SK-N-SH (cell line): ENCODE data around the gene TCEA2. TPM values are rescaled to one million over a fixed set of nuclear protein-coding genes. Genes with fewer than 3 reads are reported as not detected.

Source experiments
- CTCF ChIA-PET: fragments of 300-600, 350-600 bp; formaldehyde crosslinking; extraction: SDS; loops from one replicate; lab custom pipeline; 2021; lab: Yijun Ruan, JAX
- POLR2A ChIA-PET: fragments of 350-600 bp; sonication (Branson Sonifier 250); formaldehyde crosslinking; extraction: SDS; loops from one replicate; lab custom pipeline; 2020; ENCODE audit warnings: antibody characterized with exemption, inconsistent platforms; lab: Yijun Ruan, JAX
- DNase-seq: peaks from one replicate; pipeline ENCODE4 v3.0.0; 2012
- H2AFZ ChIP-seq: fragments of 200-600 bp; sonication (generic); 2 replicates; pipeline ENCODE4 v1.8.1; 2016; ENCODE audit warnings: antibody characterized with exemption, mild to moderate bottlenecking, low read depth
- H3F3A ChIP-seq: fragments of 200-600 bp; sonication (generic); replicated peaks from 2 replicates; pipeline ENCODE3; 2016; ENCODE audit warnings: antibody characterized with exemption, mild to moderate bottlenecking; ENCODE audit not compliant: insufficient read depth
- H3K27ac ChIP-seq, 2 experiments: fragments of 200-500 bp in 1 of 2; fragments of 200-600 bp in 1 of 2; sonication (Bioruptor generic) in 1 of 2; sonication (generic), shearing (Covaris generic) in 1 of 2; 2 replicates each; pipeline versions ENCODE4 v1.5.1 to v1.6.1; 2014 to 2016; ENCODE audit warnings: low read depth in 2 of 2, inconsistent platforms in 1 of 2, low read length in 1 of 2, mild to moderate bottlenecking in 1 of 2, mixed read lengths in 1 of 2
- H3K27me3 ChIP-seq: fragments of 200-600 bp; sonication (generic), shearing (Covaris generic); 2 replicates; pipeline ENCODE4 v1.6.1; 2016; ENCODE audit warnings: mixed run types; ENCODE audit not compliant: insufficient read depth
- H3K36me3 ChIP-seq, 2 experiments: fragments of 200-500 bp in 1 of 2; fragments of 200-600 bp in 1 of 2; sonication (Bioruptor generic) in 1 of 2; sonication (generic) in 1 of 2; replicated peaks in 1 of 2; 2 replicates each; pipeline versions ENCODE3 to v1.5.1; 2014 to 2016; ENCODE audit warnings: low read length in 1 of 2, mild to moderate bottlenecking in 1 of 2; ENCODE audit not compliant: insufficient read depth in 2 of 2, control insufficient read depth in 1 of 2
- H3K4me1 ChIP-seq, 2 experiments: fragments of 200-500 bp in 1 of 2; fragments of 200-600 bp in 1 of 2; sonication (Bioruptor generic) in 1 of 2; sonication (generic), shearing (Covaris generic) in 1 of 2; 2 replicates each; pipeline versions ENCODE4 v1.5.1 to v1.6.1; 2014 to 2016; ENCODE audit warnings: low read depth in 1 of 2, low read length in 1 of 2, mixed run types in 1 of 2; ENCODE audit not compliant: insufficient read depth in 2 of 2, control insufficient read depth in 1 of 2
- H3K4me2 ChIP-seq: fragments of 200-600 bp; sonication (generic), shearing (Covaris generic); 2 replicates; pipeline ENCODE4 v1.6.1; 2017; ENCODE audit warnings: mixed run types
- H3K4me3 ChIP-seq, 2 experiments: fragments of 200-500 bp in 1 of 2; fragments of 200-600 bp in 1 of 2; sonication (Bioruptor generic) in 1 of 2; sonication (generic), shearing (Covaris generic) in 1 of 2; 2 replicates each; pipeline versions ENCODE4 v1.5.1 to v1.8.1; 2014 to 2016; ENCODE audit warnings: low read depth in 2 of 2, inconsistent platforms in 1 of 2, low read length in 1 of 2, mild to moderate bottlenecking in 1 of 2, mixed read lengths in 1 of 2, moderate library complexity in 1 of 2
- H3K79me2 ChIP-seq: fragments of 200-600 bp; sonication (generic); 2 replicates; pipeline ENCODE4 v1.8.1; 2017; ENCODE audit warnings: mild to moderate bottlenecking; ENCODE audit not compliant: insufficient read depth
- H3K9ac ChIP-seq: fragments of 200-600 bp; sonication (generic); 2 replicates; pipeline ENCODE4 v1.6.1; 2017; ENCODE audit warnings: mixed run types
- H3K9me2 ChIP-seq: fragments of 200-600 bp; sonication (generic); 2 replicates; pipeline ENCODE4 v1.6.1; 2017; ENCODE audit warnings: mixed run types
- H3K9me3 ChIP-seq: fragments of 200-600 bp; sonication (generic); 2 replicates; pipeline ENCODE4 v1.6.1; 2017; ENCODE audit warnings: mixed run types, mild to moderate bottlenecking, moderate library complexity
- H4K20me1 ChIP-seq: fragments of 200-600 bp; sonication (generic); 2 replicates; pipeline ENCODE4 v1.6.1; 2017; ENCODE audit warnings: mild to moderate bottlenecking, mixed run types; ENCODE audit not compliant: insufficient read depth
- CHD2 ChIP-seq: fragments of 150-350 bp; IDR thresholded peaks from 2 replicates; pipeline ENCODE4 v1.6.1; 2018; ENCODE audit warnings: low read length; ENCODE audit not compliant: partially characterized antibody
- CTCF ChIP-seq: fragments of 200-600 bp; sonication (generic); IDR thresholded peaks from 2 replicates; pipeline ENCODE4 v1.6.1; 2017; ENCODE audit warnings: antibody characterized with exemption, mild to moderate bottlenecking, moderate library complexity
- ELF1 ChIP-seq: IDR thresholded peaks from 2 replicates; pipeline ENCODE4 v1.4.0; 2012
- EP300 ChIP-seq, 2 experiments: IDR thresholded peaks; 2 replicates each; pipeline versions ENCODE4 v1.4.0 to v1.6.1; 2012; ENCODE audit warnings: borderline replicate concordance in 1 of 2, low read depth in 1 of 2, low read length in 1 of 2
- FOXJ3 ChIP-seq: sonication (generic); formaldehyde crosslinking; IDR thresholded peaks from 2 replicates; pipeline ENCODE4 v1.5.1; 2020; ENCODE audit warnings: mild to moderate bottlenecking, missing genetic modification reagents
- FOXM1 ChIP-seq: IDR thresholded peaks from 2 replicates; pipeline ENCODE4 v1.4.0; 2012; ENCODE audit warnings: low read depth, mild to moderate bottlenecking
- GATA2 ChIP-seq: sonication (generic); formaldehyde crosslinking; IDR thresholded peaks from 2 replicates; pipeline ENCODE4 v1.5.0; 2020; ENCODE audit warnings: mild to moderate bottlenecking, missing genetic modification reagents
- IRF3 ChIP-seq: fragments of 150-350 bp; IDR thresholded peaks from 2 replicates; pipeline ENCODE4 v1.6.1; 2016; ENCODE audit warnings: mild to moderate bottlenecking, low read depth, low read length
- MXI1 ChIP-seq: IDR thresholded peaks from 2 replicates; pipeline ENCODE4 v1.6.1; 2012; ENCODE audit warnings: mild to moderate bottlenecking, low read depth, low read length, improper control_type of control experiment
- NFIC ChIP-seq: IDR thresholded peaks from 2 replicates; pipeline ENCODE4 v1.4.0; 2012; ENCODE audit warnings: borderline replicate concordance
- NRF1 ChIP-seq: IDR thresholded peaks from 2 replicates; pipeline ENCODE4 v1.6.1; 2012; ENCODE audit warnings: low read depth, mild to moderate bottlenecking, low read length
- PBX3 ChIP-seq: IDR thresholded peaks from 2 replicates; pipeline ENCODE4; 2012
- POLR2AphosphoS5 ChIP-seq: IDR thresholded peaks from 2 replicates; pipeline ENCODE4 v1.6.1; 2012; ENCODE audit warnings: low read depth, low read length
- SIN3A ChIP-seq: IDR thresholded peaks from 2 replicates; pipeline ENCODE4 v1.6.1; 2012; ENCODE audit warnings: low read depth, mild to moderate bottlenecking, low read length, moderate library complexity, borderline replicate concordance
- SMC3 ChIP-seq: IDR thresholded peaks from 2 replicates; pipeline ENCODE4 v1.6.1; 2012; ENCODE audit warnings: low read depth, low read length, improper control_type of control experiment
- TAF1 ChIP-seq: IDR thresholded peaks from 2 replicates; pipeline ENCODE4 v1.6.1; 2012; ENCODE audit warnings: low read depth, mild to moderate bottlenecking, low read length, moderate library complexity, borderline replicate concordance
- TCF12 ChIP-seq: IDR thresholded peaks from 2 replicates; pipeline ENCODE4 v1.4.0; 2012
- TEAD4 ChIP-seq: IDR thresholded peaks from 2 replicates; pipeline ENCODE4 v1.4.0; 2012; ENCODE audit warnings: mild to moderate bottlenecking, borderline replicate concordance; ENCODE audit not compliant: insufficient read depth
- USF2 ChIP-seq: fragments of 150-350 bp; IDR thresholded peaks from 2 replicates; pipeline ENCODE4 v1.6.1; 2017; ENCODE audit warnings: antibody characterized with exemption, low read length, low read depth, borderline replicate concordance
- YY1 ChIP-seq: IDR thresholded peaks from 2 replicates; pipeline ENCODE4 v1.4.0; 2012; ENCODE audit warnings: low read depth, mild to moderate bottlenecking
- WGBS: methylation state at CpG from one replicate; pipeline ENCODE4 v1.1.6; 2017; ENCODE audit warnings: low lambda C conversion rate; 5-methylcytosine and 5-hydroxymethylcytosine counted together
- polyA plus RNA-seq, 3 experiments: library from polyadenylated mRNA; depleted of rRNA; stranded (reverse); fragments of >200 nt; gene quantifications; 2 replicates each; pipeline ENCODE4 v1.2.3, GENCODE V29; 2012

Gene TCEA2
- polyA plus RNA-seq, 1 of the 3 experiments (the other 2 are of a cell fraction) = 98.9 TPM

DNA sequence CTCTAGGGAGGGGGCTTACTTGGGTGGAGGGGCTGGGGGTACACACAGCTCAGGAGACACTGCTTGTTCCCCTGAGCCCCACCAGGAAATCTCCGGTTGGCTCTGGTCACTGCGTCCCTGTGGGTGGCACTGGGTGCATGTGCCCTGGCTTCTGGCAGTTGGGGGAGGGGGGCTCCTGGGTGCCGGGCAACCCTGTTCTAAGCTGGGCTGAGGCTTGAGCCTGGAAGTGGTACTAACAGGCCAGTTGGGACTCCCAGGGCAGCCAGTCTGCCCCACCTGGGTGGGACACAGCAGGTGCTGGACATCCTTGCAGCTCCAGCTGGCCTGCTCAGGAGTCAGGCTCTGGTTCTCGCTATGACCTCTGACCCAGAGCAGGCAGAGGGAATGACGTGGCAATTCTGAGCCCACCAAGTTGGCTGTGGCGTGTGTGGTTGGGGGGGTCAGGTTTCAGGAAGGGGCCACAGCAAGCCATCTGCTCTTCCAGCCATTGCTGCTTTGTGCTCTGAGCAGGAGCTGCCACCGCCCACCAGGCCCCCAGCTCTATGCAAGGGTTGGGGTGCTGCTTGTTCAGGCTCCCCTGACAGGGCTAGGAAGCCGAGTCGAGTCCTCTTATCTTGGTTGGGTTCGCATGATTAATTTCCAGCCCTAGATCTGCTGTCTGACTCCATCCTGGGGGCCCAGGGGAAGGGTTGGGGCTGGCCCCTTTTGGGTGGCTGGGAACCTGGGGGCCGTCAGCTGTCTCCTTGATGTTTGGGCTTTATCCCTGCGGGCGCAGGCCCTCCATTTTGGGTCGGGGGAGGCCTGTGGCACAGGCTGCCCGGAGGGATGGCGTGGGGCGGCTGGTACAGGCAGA is 26.4 kb upstream of the TCEA2 start:
- no peaks in the 10 kb centered on the region for H3K9me2 ChIP-seq
- ChIA-PET POLR2A (interaction anchor here (3.6 kb wide), 1 partner anchor 55 kb away, joined by 18 read pairs; the partner anchor contains the start of gene PRPF6), CTCF (interaction anchor here (0.9 to 7.7 kb wide), 10 partner anchors 11 to 499 kb away, joined by 3 to 85 read pairs (median 4); partner anchors contain the start of genes LKAAEAR1, PRPF6, PTK6 and SAMD10)
- H3K4me2 ChIP-seq = no peak overlapping the region
- TF ChIP-seq IRF3 (no peak), ELF1 (no peak), TCF12 (no peak), FOXM1 (no peak), EP300 (IDR thresholded peaks at IDR 0.05; ENCODE audit: borderline replicate concordance in 1 of 2, low read depth in 1 of 2, low read length in 1 of 2) (no peak), TAF1 (no peak), SMC3 (no peak), CTCF (no peak), TEAD4 (no peak), YY1 (no peak), SIN3A (no peak), POLR2AphosphoS5 (no peak), NRF1 (no peak), GATA2 (CRISPR knock-in tag) (no peak), MXI1 (no peak), CHD2 (no peak), PBX3 (no peak), FOXJ3 (CRISPR knock-in tag) (no peak), NFIC (no peak), USF2 (no peak)
- H2AFZ ChIP-seq = no peak overlapping the region
- no peaks in the 10 kb centered on the region for H3F3A ChIP-seq
- H3K9me3 ChIP-seq = no peaks in the 10 kb centered on the region
- no peaks in the 10 kb centered on the region for H3K79me2 ChIP-seq
- WGBS = 82% methylated on average over 8 of the region's 17 CpGs
- DNase-seq = no peak
- H3K4me3 ChIP-seq = no peak overlapping the region
- no peaks in the 10 kb centered on the region for H3K27me3 ChIP-seq
- peaks cover 0 to 25% of the 10 kb centered on the region in 2 experiments for H3K36me3 ChIP-seq
- peaks cover 0 to 7% of the 10 kb centered on the region in 2 experiments; a peak in 1 of 4 replicates for H3K4me1 ChIP-seq
- 0 out of 2 replicates have a peak, but pooled peaks cover 10% of the 10 kb centered on the region for H4K20me1 ChIP-seq
- no peak overlapping the region for H3K27ac ChIP-seq
- no peak overlapping the region for H3K9ac ChIP-seq
